ENCODE data around the gene NHERF1. TPM values are rescaled to one million over a fixed set of nuclear protein-coding genes. Genes with fewer than 3 reads are reported as not detected.

NHERF1 gene
- total RNA-seq, 1 donor from 2014 or later: 33.6 TPM

- TF ChIP-seq CTCF (IDR thresholded peaks at IDR 0.05; ENCODE audit: insufficient read depth, low read length, poor library complexity, severe bottlenecking): peak; percentile 5
- Histone ChIP-seq H3K27me3 (ENCODE audit: control insufficient read depth, insufficient read depth, low read length) (no peaks in the 10 kb centered on the region), H3K4me3 (ENCODE audit: low read depth, low read length) (no peak overlapping the region), H3K36me3 (ENCODE audit: control insufficient read depth, insufficient read depth, low read length) (no peaks in the 10 kb centered on the region)
- no peak for DNase-seq (ENCODE audit: low read depth)
Measured at GRCh38 chr17:74785096-74785980, 36.9 kb downstream of the NHERF1 start.

- Histone ChIP-seq H3K27me3 (ENCODE audit: control insufficient read depth, insufficient read depth, low read length) (no peaks in the 10 kb centered on the region), H3K4me3 (ENCODE audit: low read depth, low read length) (no peak overlapping the region), H3K36me3 (ENCODE audit: control insufficient read depth, insufficient read depth, low read length) (no peaks in the 10 kb centered on the region)
- no peak for DNase-seq (ENCODE audit: low read depth)
- TF ChIP-seq CTCF (IDR thresholded peaks at IDR 0.05; ENCODE audit: insufficient read depth, low read length, poor library complexity, severe bottlenecking): no peak
Measured at GRCh38 chr17:74785981-74786360, 37.5 kb downstream of the NHERF1 start.

GRCh38 chr17:74786431-74787055 is 38.1 kb downstream of the NHERF1 start:
- no peaks in the 10 kb centered on the region for H3K27me3 ChIP-seq (ENCODE audit: control insufficient read depth, insufficient read depth, low read length)
- TF ChIP-seq CTCF (IDR thresholded peaks at IDR 0.05; ENCODE audit: insufficient read depth, low read length, poor library complexity, severe bottlenecking): no peak
- H3K36me3 ChIP-seq (ENCODE audit: control insufficient read depth, insufficient read depth, low read length): no peaks in the 10 kb centered on the region
- no peak for DNase-seq (ENCODE audit: low read depth)
- no peak overlapping the region for H3K4me3 ChIP-seq (ENCODE audit: low read depth, low read length)

GRCh38 chr17:74790161-74791058 is 42.0 kb downstream of the NHERF1 start:
- no peak for DNase-seq (ENCODE audit: low read depth)

More at GRCh38 chr17:74790161-74791058, 42.0 kb downstream of the NHERF1 start:
- Histone ChIP-seq H3K4me3 (ENCODE audit: low read depth, low read length) (no peak overlapping the region), H3K36me3 (ENCODE audit: control insufficient read depth, insufficient read depth, low read length) (no peaks in the 10 kb centered on the region), H3K27me3 (ENCODE audit: control insufficient read depth, insufficient read depth, low read length) (no peaks in the 10 kb centered on the region)
- no peak for TF ChIP-seq CTCF (IDR thresholded peaks at IDR 0.05; ENCODE audit: insufficient read depth, low read length, poor library complexity, severe bottlenecking)
